A375 (cell line): ENCODE data around the gene CATSPER3. TPM values are rescaled to one million over a fixed set of nuclear protein-coding genes. Genes with fewer than 3 reads are reported as not detected.

Experiments used
- small RNA-seq: library from RNA; depleted of rRNA; stranded (forward); fragments of <200 nt; gene quantifications from one replicate; pipeline ENCODE3, GENCODE V24; 2014
- total RNA-seq: library from RNA; depleted of rRNA; stranded (reverse); fragments of >200 nt; shearing (Covaris generic); gene quantifications from 2 replicates; pipeline ENCODE4 v1.2.3, GENCODE V29; 2014; rRNA removed

CATSPER3 gene
- 0.49 TPM in 1 of 2 replicates, not detected in the other for total RNA-seq

GRCh38 chr5:134967607-134968006 lies at the start of gene CATSPER3:
CATSPER3 (plus strand) TSS chr5:134967907; CDS start chr5:134967992, 85 bp downstream.

GRCh38 chr5:135033901-135034235 lies 66.2 kb downstream of the CATSPER3 start, which contains the start of gene PITX1:
PITX1 (minus strand) TSS chr5:135034228; CDS start chr5:135033881, 347 bp downstream.

Small RNA genes within 50 kb of the gene (small RNA-seq; reads per million reads assigned to genes)
- gene MIR4461 = not detected
- not detected for gene MTND3P25
- gene MTND4LP30 = not detected

Other genes with a start within 250 kb of the CATSPER3 start
- 43.9 and 44.3 TPM in 2 replicates for gene CAMLG, start 229.4 kb upstream of the CATSPER3 start, total RNA-seq
- 42.5 and 50.1 TPM in 2 replicates for gene DDX46, start 209.1 kb upstream of the CATSPER3 start, total RNA-seq
- 49.9 and 53.9 TPM in 2 replicates for gene C5orf24, start 121.9 kb upstream of the CATSPER3 start, total RNA-seq
- 67.6 and 83.0 TPM in 2 replicates for gene TXNDC15, start 93.5 kb upstream of the CATSPER3 start, total RNA-seq
- gene PCBD2, start 62.8 kb upstream of the CATSPER3 start, total RNA-seq = 6.0 and 7.4 TPM in 2 replicates
- gene PITX1, start 66.3 kb downstream of the CATSPER3 start, total RNA-seq = 1.2 and 2.1 TPM in 2 replicates